ENCODE results near the gene SRP68. TPM values are rescaled to one million over a fixed set of nuclear protein-coding genes. Genes with fewer than 3 reads are reported as not detected.

The SRP68 gene
- total RNA-seq, 8 experiments from 2014 or later = 21.2 to 70.9 (median 36.4) TPM

- Histone ChIP-seq H3K4me3 (no peak overlapping the region), H3K27ac (no peak overlapping the region), H3K4me1 (replicated peaks in 1 of 2) (peaks cover 0 to 4% of the 10 kb centered on the region in 2 donors)
- ATAC-seq (replicated peaks in 6 of 8) = peak; percentile 89 to 100 (median 93)
- WGBS, 10 experiments = 0 to 65% (median 8%) methylated on average over 1 to 4 of the region's 19 CpGs; no CpG with 5 or more reads in 6 of the 10 experiments
- in situ Hi-C loops (cut with MboI; ENCODE audit: low pct_unique_long_range_greater_than_20kb in 2 of 9, low sequenced_read_pairs in 9 of 9, unreplicated experiment in 9 of 9) = loop anchor here in 4 of 9 experiments (25.0 kb wide), 1 partner anchor 273 kb away; no protein-coding TSS in a partner anchor
Measured at GRCh38 chr17:76014100-76014924, 58.0 kb downstream of the SRP68 start.

GRCh38 chr17:76013377-76013932 is 58.9 kb downstream of the SRP68 start:
- 20 to 100% (median 89%) methylated on average over 1 to 10 of the region's 15 CpGs; no CpG with 5 or more reads in 5 of the 10 experiments for WGBS, 10 experiments
- in situ Hi-C loops (cut with MboI; ENCODE audit: low pct_unique_long_range_greater_than_20kb in 2 of 9, low sequenced_read_pairs in 9 of 9, unreplicated experiment in 9 of 9) = loop anchor here in 4 of 9 experiments (25.0 kb wide), 1 partner anchor 274 kb away; no protein-coding TSS in a partner anchor
- Histone ChIP-seq H3K4me3 (no peak overlapping the region), H3K27ac (no peak overlapping the region), H3K4me1 (replicated peaks in 1 of 2) (peaks cover 0 to 4% of the 10 kb centered on the region in 2 donors)
- ATAC-seq (replicated peaks in 6 of 8) = peak in 2 of 8 experiments; percentile 2 to 8

GRCh38 chr17:76011951-76012350 is 60.4 kb downstream of the SRP68 start:
- Histone ChIP-seq H3K27ac (no peak overlapping the region), H3K4me3 (no peak overlapping the region), H3K4me1 (replicated peaks in 1 of 2) (peaks cover 0 to 4% of the 10 kb centered on the region in 2 donors)
- in situ Hi-C loops (cut with MboI; ENCODE audit: low pct_unique_long_range_greater_than_20kb in 2 of 9, low sequenced_read_pairs in 9 of 9, unreplicated experiment in 9 of 9) = loop anchor here in 4 of 9 experiments (25.0 kb wide), 1 partner anchor 275 kb away; no protein-coding TSS in a partner anchor
- 27 to 94% (median 50%) methylated on average over 1 to 3 of the region's 5 CpGs; no CpG with 5 or more reads in 5 of the 10 experiments for WGBS, 10 experiments
- no peak for ATAC-seq (replicated peaks in 6 of 8)

GRCh38 chr17:76009969-76010661 is 62.2 kb downstream of the SRP68 start:
- WGBS, 10 experiments = 0 to 100% (median 77%) methylated on average over 1 to 13 of the region's 21 CpGs; no CpG with 5 or more reads in 2 of the 10 experiments
- Histone ChIP-seq H3K27ac (no peak overlapping the region), H3K4me3 (no peak overlapping the region), H3K4me1 (replicated peaks in 1 of 2) (peaks cover 0 to 4% of the 10 kb centered on the region in 2 donors)
- in situ Hi-C loops (cut with MboI; ENCODE audit: low pct_unique_long_range_greater_than_20kb in 2 of 9, low sequenced_read_pairs in 9 of 9, unreplicated experiment in 9 of 9) = loop anchor here in 4 of 9 experiments (25.0 kb wide), 1 partner anchor 277 kb away; no protein-coding TSS in a partner anchor
- no peak for ATAC-seq (replicated peaks in 6 of 8)

- in situ Hi-C loops (cut with MboI; ENCODE audit: low pct_unique_long_range_greater_than_20kb in 2 of 9, low sequenced_read_pairs in 9 of 9, unreplicated experiment in 9 of 9) = loop anchor here in 4 of 9 experiments (25.0 kb wide), 1 partner anchor 278 kb away; no protein-coding TSS in a partner anchor
- Histone ChIP-seq H3K4me3 (no peak overlapping the region), H3K4me1 (replicated peaks in 1 of 2) (peaks cover 0 to 4% of the 10 kb centered on the region in 2 donors), H3K27ac (no peak overlapping the region)
- no peak for ATAC-seq (replicated peaks in 6 of 8)
- WGBS, 10 experiments = 40 to 100% (median 81%) methylated on average over 2 to 15 of the region's 20 CpGs; no CpG with 5 or more reads in 5 of the 10 experiments
Measured at GRCh38 chr17:76009447-76009846, 62.9 kb downstream of the SRP68 start.

GRCh38 chr17:76008630-76009425 is 63.5 kb downstream of the SRP68 start:
- no peak for ATAC-seq (replicated peaks in 6 of 8)
- 29 to 93% (median 85%) methylated on average over 4 to 23 of the region's 56 CpGs; no CpG with 5 or more reads in 4 of the 10 experiments for WGBS, 10 experiments
- Histone ChIP-seq H3K4me3 (no peak overlapping the region), H3K4me1 (replicated peaks in 1 of 2) (peaks cover 0 to under 1% of the 10 kb centered on the region in 2 donors), H3K27ac (no peak overlapping the region)
- in situ Hi-C loops (cut with MboI; ENCODE audit: low pct_unique_long_range_greater_than_20kb in 2 of 9, low sequenced_read_pairs in 9 of 9, unreplicated experiment in 9 of 9) = loop anchor here in 4 of 9 experiments (25.0 kb wide), 1 partner anchor 278 kb away; no protein-coding TSS in a partner anchor

GRCh38 chr17:76008208-76008607 is 64.1 kb downstream of the SRP68 start:
- in situ Hi-C loops (cut with MboI; ENCODE audit: low pct_unique_long_range_greater_than_20kb in 2 of 9, low sequenced_read_pairs in 9 of 9, unreplicated experiment in 9 of 9) = loop anchor here in 4 of 9 experiments (25.0 kb wide), 1 partner anchor 279 kb away; no protein-coding TSS in a partner anchor
- Histone ChIP-seq H3K4me3 (no peak overlapping the region), H3K27ac (no peak overlapping the region), H3K4me1 (replicated peaks in 1 of 2) (no peaks in the 10 kb centered on the region)
- ATAC-seq (replicated peaks in 6 of 8) = no peak
- WGBS, 10 experiments = 65 to 100% (median 89%) methylated on average over 1 to 12 of the region's 36 CpGs; no CpG with 5 or more reads in 3 of the 10 experiments

GRCh38 chr17:76007850-76008165 is 64.5 kb downstream of the SRP68 start:
- Histone ChIP-seq H3K4me3 (no peak overlapping the region), H3K4me1 (replicated peaks in 1 of 2) (no peaks in the 10 kb centered on the region), H3K27ac (no peak overlapping the region)
- ATAC-seq (replicated peaks in 6 of 8) = no peak
- 100% methylated on average over 3 of the region's 16 CpGs; no CpG with 5 or more reads in 9 of the 10 experiments for WGBS, 10 experiments
- in situ Hi-C loops (cut with MboI; ENCODE audit: low pct_unique_long_range_greater_than_20kb in 2 of 9, low sequenced_read_pairs in 9 of 9, unreplicated experiment in 9 of 9) = loop anchor here in 4 of 9 experiments (25.0 kb wide), 1 partner anchor 279 kb away; no protein-coding TSS in a partner anchor

GRCh38 chr17:76007131-76007849 is 65.0 kb downstream of the SRP68 start:
- WGBS, 10 experiments = 40 to 92% (median 89%) methylated on average over 1 to 11 of the region's 39 CpGs; no CpG with 5 or more reads in 7 of the 10 experiments

GRCh38 chr17:76005263-76006149 is 66.8 kb downstream of the SRP68 start:
- 0 to 72% (median 62%) methylated on average over 1 to 10 of the region's 16 CpGs; no CpG with 5 or more reads in 4 of the 10 experiments for WGBS, 10 experiments
- in situ Hi-C loops (cut with MboI; ENCODE audit: low pct_unique_long_range_greater_than_20kb in 2 of 9, low sequenced_read_pairs in 9 of 9, unreplicated experiment in 9 of 9) = loop anchor here in 4 of 9 experiments (25.0 kb wide), 1 partner anchor 282 kb away; no protein-coding TSS in a partner anchor
- Histone ChIP-seq H3K27ac (no peak overlapping the region), H3K4me1 (replicated peaks in 1 of 2) (peaks cover 0 to 2% of the 10 kb centered on the region in 2 donors), H3K4me3 (no peak overlapping the region)
- ATAC-seq (replicated peaks in 6 of 8) = peak; percentile 46 to 89 (median 65)

More at GRCh38 chr17:76007131-76007849, 65.0 kb downstream of the SRP68 start:
- Histone ChIP-seq H3K4me3 (no peak overlapping the region), H3K4me1 (replicated peaks in 1 of 2) (no peaks in the 10 kb centered on the region), H3K27ac (no peak overlapping the region)
- in situ Hi-C loops (cut with MboI; ENCODE audit: low pct_unique_long_range_greater_than_20kb in 2 of 9, low sequenced_read_pairs in 9 of 9, unreplicated experiment in 9 of 9) = loop anchor here in 4 of 9 experiments (25.0 kb wide), 1 partner anchor 280 kb away; no protein-coding TSS in a partner anchor
- ATAC-seq (replicated peaks in 6 of 8) = no peak

Data from motor neuron (in vitro differentiated cells).